H1 (cell line): Measurements from ENCODE around the gene RFT1. TPM values are rescaled to one million over a fixed set of nuclear protein-coding genes. Genes with fewer than 3 reads are reported as not detected.
"Not testable (repeated sequence)": the region's sequence is repeated elsewhere in the genome, so short reads cannot be mapped to it uniquely, and the experiment has no call there.

Experiments
- CTCF ChIA-PET: fragments of 300-600 bp; sonication (Branson Sonifier 250); formaldehyde crosslinking; loops from one replicate; lab custom pipeline; 2021; ENCODE audit not compliant: partially characterized antibody; lab: Charles Lee
- POLR2A ChIA-PET: fragments of 300-600 bp; sonication (Branson Sonifier 250); formaldehyde crosslinking; loops from one replicate; lab custom pipeline; 2021; ENCODE audit warnings: inconsistent platforms; ENCODE audit not compliant: partially characterized antibody; lab: Charles Lee
- DNase-seq, 2 experiments: peaks; one replicate each; pipeline versions ENCODE4 v3.0.0 to v3.0.0-alpha.2; 2010 to 2022; ENCODE audit warnings: low spot score in 2 of 2, low read depth in 1 of 2, mixed read lengths in 1 of 2
- FAIRE-seq: peaks from 2 replicates; lab custom pipeline; 2011; peaks lifted over from hg19 to GRCh38; lab: Jason Lieb, UNC
- H2AFZ ChIP-seq: 2 replicates; pipeline ENCODE4 v1.8.1; 2012; ENCODE audit warnings: low read length, inconsistent platforms
- H2AK5ac ChIP-seq: 2 replicates; pipeline ENCODE4 v1.6.1; 2013; ENCODE audit warnings: low read depth, low read length
- H2BK120ac ChIP-seq: replicated peaks from 2 replicates; pipeline ENCODE3; 2013; ENCODE audit warnings: low read depth, low read length, inconsistent platforms
- H2BK12ac ChIP-seq: 2 replicates; pipeline ENCODE4 v1.6.1; 2013; ENCODE audit warnings: low read depth, low read length
- H2BK15ac ChIP-seq: 2 replicates; pipeline ENCODE4 v1.6.1; 2013; ENCODE audit warnings: low read length
- H2BK20ac ChIP-seq: 2 replicates; pipeline ENCODE4 v1.6.1; 2013; ENCODE audit warnings: low read length
- H2BK5ac ChIP-seq: 2 replicates; pipeline ENCODE4 v1.6.1; 2013; ENCODE audit warnings: low read depth, low read length
- H3K14ac ChIP-seq: 2 replicates; pipeline ENCODE4 v1.6.1; 2013; ENCODE audit warnings: inconsistent platforms; ENCODE audit not compliant: insufficient read length
- H3K18ac ChIP-seq: 2 replicates; pipeline ENCODE4 v1.6.1; 2013; ENCODE audit warnings: low read length; ENCODE audit errors: extremely low read depth
- H3K23ac ChIP-seq: 2 replicates; pipeline ENCODE4 v1.6.1; 2013; ENCODE audit warnings: inconsistent platforms; ENCODE audit not compliant: insufficient read length
- H3K23me2 ChIP-seq: 2 replicates; pipeline ENCODE4 v1.6.1; 2013; ENCODE audit warnings: low read depth, low read length
- H3K27ac ChIP-seq: 2 replicates; pipeline ENCODE4 v1.6.1; 2011; ENCODE audit warnings: low read depth, low read length, inconsistent platforms
- H3K27me3 ChIP-seq, 4 experiments: replicated peaks in 1 of 4; 1 replicate in 1 of 4; 2 replicates in 3 of 4; pipeline versions ENCODE4 v1.6.1 to v1.8.1; 2011 to 2013; ENCODE audit warnings: low read length in 3 of 4, mild to moderate bottlenecking in 3 of 4, inconsistent platforms in 2 of 4, mixed read lengths in 2 of 4, moderate library complexity in 1 of 4; ENCODE audit not compliant: control insufficient read depth in 3 of 4, insufficient read depth in 3 of 4; ENCODE audit errors: extremely low read depth in 1 of 4
- H3K36me3 ChIP-seq, 4 experiments: 2 replicates each; pipeline versions ENCODE4 v1.6.1 to v1.8.1; 2011 to 2013; ENCODE audit warnings: mild to moderate bottlenecking in 4 of 4, low read length in 3 of 4, moderate library complexity in 2 of 4, control low read depth in 1 of 4, inconsistent platforms in 1 of 4; ENCODE audit not compliant: insufficient read depth in 4 of 4, control insufficient read depth in 2 of 4
- H3K4ac ChIP-seq: replicated peaks from 2 replicates; pipeline ENCODE3; 2013; ENCODE audit warnings: low read length, low read depth, mixed read lengths, inconsistent platforms; ENCODE audit not compliant: insufficient read length
- H3K4me1 ChIP-seq, 4 experiments: replicated peaks in 1 of 4; 1 replicate in 1 of 4; 2 replicates in 3 of 4; pipeline versions ENCODE4 v1.6.1 to v1.8.1; 2011 to 2013; ENCODE audit warnings: low read length in 3 of 4, inconsistent platforms in 2 of 4, mixed read lengths in 1 of 4; ENCODE audit not compliant: insufficient read depth in 4 of 4, control insufficient read depth in 3 of 4
- H3K4me2 ChIP-seq, 2 experiments: 2 replicates each; pipeline versions ENCODE4 v1.6.1 to v1.8.1; 2011 to 2013; ENCODE audit warnings: low read depth in 2 of 2, low read length in 2 of 2, control low read depth in 1 of 2, inconsistent platforms in 1 of 2, mild to moderate bottlenecking in 1 of 2; ENCODE audit not compliant: insufficient read depth in 1 of 2
- H3K4me3 ChIP-seq, 4 experiments: fragments of 200-600, 300-600 bp in 1 of 4; sonication (generic), shearing (Covaris generic), sonication (Bioruptor Twin) in 1 of 4; 2 replicates each; pipeline versions ENCODE4 v1.5.1 to v1.8.1; 2011 to 2016; ENCODE audit warnings: low read length in 4 of 4, low read depth in 3 of 4, control low read depth in 2 of 4, inconsistent platforms in 2 of 4, mild to moderate bottlenecking in 2 of 4, mixed read lengths in 1 of 4, moderate library complexity in 1 of 4; ENCODE audit not compliant: insufficient read depth in 2 of 4; ENCODE audit errors: extremely low read depth in 1 of 4
- H3K56ac ChIP-seq: replicated peaks from 2 replicates; pipeline ENCODE3; 2013; ENCODE audit warnings: low read depth, mild to moderate bottlenecking, mixed read lengths, low read length, inconsistent platforms; ENCODE audit not compliant: insufficient read length
- H3K79me1 ChIP-seq: 2 replicates; pipeline ENCODE4 v1.6.1; 2013; ENCODE audit warnings: low read depth, low read length, control low read depth
- H3K79me2 ChIP-seq, 2 experiments: 2 replicates each; pipeline versions ENCODE4 v1.6.1 to v1.8.1; 2012 to 2013; ENCODE audit warnings: low read length in 2 of 2, mild to moderate bottlenecking in 2 of 2, inconsistent platforms in 1 of 2; ENCODE audit not compliant: insufficient read depth in 2 of 2, control insufficient read depth in 1 of 2
- H3K9ac ChIP-seq, 4 experiments: replicated peaks in 1 of 4; 1 replicate in 1 of 4; 2 replicates in 3 of 4; pipeline versions ENCODE4 v1.6.1 to v1.8.1; 2011 to 2013; ENCODE audit warnings: low read depth in 3 of 4, low read length in 3 of 4, control low read depth in 2 of 4, mild to moderate bottlenecking in 2 of 4, moderate library complexity in 2 of 4, inconsistent platforms in 1 of 4; ENCODE audit errors: extremely low read depth in 1 of 4
- H3K9me3 ChIP-seq, 2 experiments: 2 replicates each; pipeline versions ENCODE4 v1.6.1 to v1.8.1; 2012 to 2013; ENCODE audit warnings: mild to moderate bottlenecking in 2 of 2, moderate library complexity in 2 of 2, control low read depth in 1 of 2, inconsistent platforms in 1 of 2, low read depth in 1 of 2, low read length in 1 of 2, mixed read lengths in 1 of 2; ENCODE audit not compliant: insufficient read depth in 2 of 2
- H4K20me1 ChIP-seq, 2 experiments: replicated peaks in 1 of 2; 2 replicates each; pipeline versions ENCODE3 to v1.8.1; 2011 to 2013; ENCODE audit warnings: inconsistent platforms in 2 of 2, low read length in 2 of 2, mild to moderate bottlenecking in 1 of 2; ENCODE audit not compliant: insufficient read depth in 2 of 2, control insufficient read depth in 1 of 2
- H4K5ac ChIP-seq: 2 replicates; pipeline ENCODE4 v1.6.1; 2013; ENCODE audit warnings: low read length, low read depth, mixed read lengths, inconsistent platforms; ENCODE audit not compliant: insufficient read length
- H4K8ac ChIP-seq: 2 replicates; pipeline ENCODE4 v1.8.0; 2013; ENCODE audit warnings: mild to moderate bottlenecking, moderate library complexity, low read length, inconsistent platforms; ENCODE audit not compliant: insufficient read depth; ENCODE audit errors: extremely low read depth
- H4K91ac ChIP-seq: replicated peaks from 2 replicates; pipeline ENCODE3; 2013; ENCODE audit warnings: low read length, mixed read lengths, inconsistent platforms; ENCODE audit not compliant: insufficient read length
- WGBS, 2 experiments: shearing (Covaris generic) in 1 of 2; methylation state at CpG; one replicate each; pipeline versions ENCODE4 v1.1.6 to v1.1.7; 2013 to 2015; ENCODE audit warnings: low lambda C conversion rate in 2 of 2, mixed read lengths in 2 of 2, inconsistent platforms in 1 of 2, low coverage in 1 of 2, missing lambda C conversion rate in 1 of 2; ENCODE audit not compliant: insufficient replicate concordance in 2 of 2, insufficient coverage in 1 of 2, insufficient read length in 1 of 2; ENCODE audit errors: extremely low coverage in 1 of 2, missing lambda C conversion rate in 1 of 2; 5-methylcytosine and 5-hydroxymethylcytosine counted together
- polyA plus RNA-seq, 7 experiments: library from polyadenylated mRNA; depleted of rRNA in 3 of 7; stranded (reverse) in 5 of 7; unstranded in 2 of 7; fragments of >200 nt in 5 of 7; fragments of 200-250 nt in 2 of 7; gene quantifications; 1 replicate in 5 of 7; 2 replicates in 1 of 7; 4 replicates in 1 of 7; pipeline versions ENCODE4 v1.2.1 to v1.2.3, GENCODE V29; 2011 to 2013; ENCODE audit warnings: missing spikeins in 2 of 7, mixed read lengths in 2 of 7
- total RNA-seq: library from RNA; stranded (reverse); fragmentation: NEBNext Ultra II Directional; extraction: Animal tissue kit (Norgen Biotek cat#: 25700); gene quantifications from 2 replicates; pipeline ENCODE4 v1.2.1, GENCODE V29; 2021

Gene RFT1
- total and polyA plus RNA-seq, 2 of the 8 experiments (the other 6 are each of a cell fraction or from before 2014, with no cell fraction given) = 27.7 to 42.4 TPM

GRCh38 chr3:53054233-53054632 is 76.0 kb downstream of the RFT1 start:
- not testable (repeated sequence) for H3K36me3 ChIP-seq, H4K8ac ChIP-seq, H2AK5ac ChIP-seq, H2BK120ac ChIP-seq, H3K56ac ChIP-seq, H3K4ac ChIP-seq, H3K18ac ChIP-seq, H3K4me3 ChIP-seq, H4K91ac ChIP-seq, H3K9ac ChIP-seq, FAIRE-seq, H2AFZ ChIP-seq, H2BK12ac ChIP-seq, H3K4me2 ChIP-seq, H3K27ac ChIP-seq, H3K79me1 ChIP-seq, H2BK20ac ChIP-seq, H3K23me2 ChIP-seq, H3K4me1 ChIP-seq, H2BK5ac ChIP-seq, H3K79me2 ChIP-seq, H3K9me3 ChIP-seq, H2BK15ac ChIP-seq, H3K23ac ChIP-seq, H4K20me1 ChIP-seq, H3K27me3 ChIP-seq, H3K14ac ChIP-seq, H4K5ac ChIP-seq
- 96% methylated on average over 6 of the region's 7 CpGs; no CpG with 5 or more reads in 1 of the 2 experiments for WGBS, 2 experiments
- ChIA-PET CTCF (interaction anchor here (0.6 to 1.5 kb wide), 4 partner anchors 17 to 219 kb away, joined by 3 to 5 read pairs (median 4); no protein-coding TSS in a partner anchor), POLR2A (interaction anchor here (1.3 kb wide), 1 partner anchor 7 kb away, joined by 3 read pairs; no protein-coding TSS in a partner anchor)
- peak in 1 of 2 experiments; percentile 17 for DNase-seq
